Measurements from ENCODE around the gene SMTNL2. TPM values are rescaled to one million over a fixed set of nuclear protein-coding genes. Genes with fewer than 3 reads are reported as not detected.

The SMTNL2 gene
- 14.9 TPM for total RNA-seq

- no peak for DNase-seq
Measured at GRCh38 chr17:4584101-4584916, at the start of gene SMTNL2. Gene SMTNL2, plus strand, starts transcription at chr17:4584529. Its CDS starts 77 bp downstream, at chr17:4584606.

- no peak for DNase-seq
Measured at GRCh38 chr17:4534928-4535666, 49.2 kb upstream of the SMTNL2 start.

GRCh38 chr17:4535667-4536258 is 48.6 kb upstream of the SMTNL2 start:
- no peak for DNase-seq

- no peak for DNase-seq
Measured at GRCh38 chr17:4536259-4536741, 48.0 kb upstream of the SMTNL2 start.

GRCh38 chr17:4536742-4537411 is 47.5 kb upstream of the SMTNL2 start:
- no peak for DNase-seq

GRCh38 chr17:4537451-4538235 is 46.7 kb upstream of the SMTNL2 start:
- no peak for DNase-seq

- DNase-seq = no peak
Measured at GRCh38 chr17:4538236-4539002, 45.9 kb upstream of the SMTNL2 start.

GRCh38 chr17:4539025-4539424 is 45.3 kb upstream of the SMTNL2 start:
- DNase-seq = no peak

GRCh38 chr17:4539576-4540223 is 44.6 kb upstream of the SMTNL2 start:
- no peak for DNase-seq

- DNase-seq = no peak
Measured at GRCh38 chr17:4540224-4540651, 44.1 kb upstream of the SMTNL2 start.

- no peak for DNase-seq
Measured at GRCh38 chr17:4540687-4541327, 43.5 kb upstream of the SMTNL2 start.

GRCh38 chr17:4541328-4542002 is 42.9 kb upstream of the SMTNL2 start:
- no peak for DNase-seq

- DNase-seq = no peak
Measured at GRCh38 chr17:4542003-4542725, 42.2 kb upstream of the SMTNL2 start.

GRCh38 chr17:4542726-4543191 is 41.6 kb upstream of the SMTNL2 start:
- no peak for DNase-seq

GRCh38 chr17:4543557-4544026 is 40.7 kb upstream of the SMTNL2 start:
- no peak for DNase-seq

GRCh38 chr17:4544135-4544950 is 40.0 kb upstream of the SMTNL2 start:
- no peak for DNase-seq

- DNase-seq = no peak
Measured at GRCh38 chr17:4544951-4545216, 39.4 kb upstream of the SMTNL2 start.
